HG03097 (cell line): ENCODE measurements around the gene GNG4.
"Not testable (repeated sequence)": the region's sequence is repeated elsewhere in the genome, so short reads cannot be mapped to it uniquely, and the experiment has no call there.

Source experiments
- ATAC-seq: cut with Tn5 transposase; IDR thresholded peaks from one replicate; pipeline ENCODE4 v1.9.1; 2021; ENCODE audit not compliant: unreplicated experiment, low FRiP score

Gene GNG4

DNA sequence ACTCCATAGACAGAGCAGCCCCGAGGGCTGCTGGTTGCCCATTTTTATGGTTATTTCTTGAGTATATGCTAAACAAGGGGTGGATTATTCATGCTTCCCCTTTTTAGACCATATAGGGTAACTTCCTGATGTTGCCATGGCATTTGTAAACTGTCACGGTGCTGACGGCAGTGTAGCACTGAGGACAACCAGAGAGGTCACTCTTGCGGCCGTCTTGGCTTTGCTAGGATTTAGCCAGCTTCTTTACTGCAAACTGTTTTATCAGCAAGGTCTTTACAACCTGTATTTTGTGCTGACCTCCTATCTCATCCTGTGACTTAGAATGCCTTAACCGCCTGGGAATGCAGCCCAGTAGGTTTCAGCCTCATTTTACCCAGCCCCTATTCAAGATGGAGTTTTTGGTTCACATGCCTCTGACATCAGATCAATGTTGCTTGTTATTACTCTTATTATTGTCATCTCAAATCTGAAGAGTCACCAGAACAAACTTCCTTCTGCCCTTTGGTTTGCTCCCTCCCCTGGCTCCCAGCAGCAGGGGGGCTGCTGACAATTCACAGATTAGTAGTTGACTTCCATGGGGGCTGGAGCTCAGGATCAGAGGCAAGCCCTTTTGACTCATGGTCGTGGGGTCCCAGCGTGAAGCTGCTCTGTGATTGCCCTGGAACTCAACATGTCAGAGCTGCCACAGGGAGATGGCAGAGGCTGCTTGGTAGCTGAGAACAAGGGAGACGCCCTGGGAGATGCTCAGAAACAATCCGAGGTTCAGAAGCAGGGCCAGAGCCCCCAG is 103.0 kb downstream of the GNG4 start:
- not testable (repeated sequence) for ATAC-seq

DNA sequence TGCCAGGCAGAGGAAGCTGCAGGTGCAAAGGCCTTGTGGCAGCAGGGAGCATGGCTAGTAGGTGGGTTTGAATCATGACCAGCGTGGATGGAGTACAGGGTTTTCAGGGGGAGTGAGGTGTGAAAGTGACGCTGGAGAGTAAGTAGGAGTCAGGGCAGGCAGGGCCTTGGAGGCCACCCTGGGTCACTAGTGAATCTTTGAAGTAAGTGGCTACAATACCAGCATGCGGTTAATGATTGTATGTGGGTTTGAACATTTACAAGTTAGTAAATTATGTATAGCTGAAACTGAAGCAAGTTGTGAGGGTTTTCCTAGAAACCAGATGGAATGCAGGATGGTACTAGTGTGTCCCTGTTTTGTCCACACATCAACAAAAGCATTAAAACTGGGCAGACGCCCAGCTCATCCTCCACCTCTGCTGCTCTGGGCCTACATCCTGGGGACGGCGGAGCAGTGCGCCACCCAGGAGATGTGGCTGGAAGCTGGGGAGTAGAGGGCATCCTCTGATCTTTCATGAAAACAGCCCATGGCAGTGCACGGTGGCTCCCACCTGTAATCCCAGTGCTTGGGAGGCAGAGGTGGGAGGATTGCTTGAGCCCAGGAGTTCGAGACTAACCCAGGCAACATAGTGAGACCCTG is 104.2 kb downstream of the GNG4 start:
- ATAC-seq, result no peak

DNA sequence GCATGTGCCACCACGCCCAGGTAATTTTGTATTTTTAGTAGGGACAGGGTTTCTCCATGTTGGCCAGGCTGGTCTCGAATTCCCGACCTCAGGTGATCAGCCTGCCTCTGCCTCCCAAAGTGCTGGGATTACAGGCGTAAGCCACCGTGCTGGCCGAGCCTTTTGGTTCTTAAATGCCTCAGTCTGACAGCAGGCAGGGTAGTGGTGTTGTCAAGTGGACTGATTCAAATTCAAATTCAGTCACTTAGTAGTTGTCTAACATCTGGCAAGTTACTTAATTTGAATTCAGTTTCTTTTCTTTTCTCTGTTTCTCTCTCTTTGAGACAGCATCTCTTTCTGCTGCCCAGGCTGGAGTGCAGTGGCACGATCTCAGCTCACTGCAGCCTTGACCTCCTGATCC is 106.7 kb downstream of the GNG4 start:
- not testable (repeated sequence) for ATAC-seq

DNA sequence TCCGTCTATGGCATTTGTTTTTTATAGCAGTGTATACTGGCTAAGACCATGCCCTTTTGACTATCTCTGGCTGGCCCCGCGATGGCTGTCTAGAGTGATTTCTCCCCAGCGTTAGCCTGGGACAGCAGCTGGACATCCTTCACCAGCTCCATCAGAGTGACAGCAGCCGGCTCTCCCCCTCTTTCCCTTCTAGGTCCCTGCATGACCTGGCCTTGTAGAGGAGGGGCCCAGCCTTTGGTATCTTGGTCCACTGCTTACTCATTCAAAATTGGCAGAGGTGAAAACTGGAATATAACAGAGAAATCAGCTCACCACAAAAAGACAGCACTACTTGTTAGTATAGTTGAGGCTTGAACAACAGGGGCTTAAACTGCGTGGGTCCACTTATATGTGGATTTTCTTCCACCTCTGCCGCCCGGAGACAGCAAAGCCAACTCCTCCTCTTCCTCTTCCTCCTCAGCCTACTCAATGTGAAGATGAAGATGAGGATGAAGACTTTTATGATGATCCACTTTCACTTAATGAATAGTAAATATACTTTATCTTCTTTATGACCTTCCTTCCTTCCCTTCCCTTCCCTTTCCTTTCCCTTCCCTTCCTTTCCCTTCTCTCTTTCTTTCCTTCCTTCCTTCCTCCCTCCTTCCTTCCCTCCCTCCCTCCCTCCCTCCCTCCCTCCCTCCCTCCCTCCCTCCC is 116.0 kb downstream of the GNG4 start:
- ATAC-seq, result no peak

DNA sequence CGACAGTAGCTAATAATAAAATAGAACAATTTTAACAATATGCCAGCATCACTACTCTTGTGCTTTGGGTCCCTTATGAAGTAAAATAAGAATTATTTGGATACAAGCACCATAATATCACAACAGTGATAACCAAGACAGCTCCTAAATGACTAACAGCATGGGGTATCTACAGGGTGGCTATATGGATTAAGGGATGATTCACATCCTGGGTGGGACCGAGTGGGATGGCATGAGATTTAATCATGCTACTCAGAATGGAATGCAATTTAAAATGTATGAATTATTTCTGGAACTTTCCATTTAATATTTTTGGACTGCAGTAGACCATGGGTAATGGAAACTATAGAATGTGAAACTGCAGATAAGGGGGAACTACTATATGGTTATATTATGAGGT is 117.2 kb downstream of the GNG4 start:
- ATAC-seq, result no peak

DNA sequence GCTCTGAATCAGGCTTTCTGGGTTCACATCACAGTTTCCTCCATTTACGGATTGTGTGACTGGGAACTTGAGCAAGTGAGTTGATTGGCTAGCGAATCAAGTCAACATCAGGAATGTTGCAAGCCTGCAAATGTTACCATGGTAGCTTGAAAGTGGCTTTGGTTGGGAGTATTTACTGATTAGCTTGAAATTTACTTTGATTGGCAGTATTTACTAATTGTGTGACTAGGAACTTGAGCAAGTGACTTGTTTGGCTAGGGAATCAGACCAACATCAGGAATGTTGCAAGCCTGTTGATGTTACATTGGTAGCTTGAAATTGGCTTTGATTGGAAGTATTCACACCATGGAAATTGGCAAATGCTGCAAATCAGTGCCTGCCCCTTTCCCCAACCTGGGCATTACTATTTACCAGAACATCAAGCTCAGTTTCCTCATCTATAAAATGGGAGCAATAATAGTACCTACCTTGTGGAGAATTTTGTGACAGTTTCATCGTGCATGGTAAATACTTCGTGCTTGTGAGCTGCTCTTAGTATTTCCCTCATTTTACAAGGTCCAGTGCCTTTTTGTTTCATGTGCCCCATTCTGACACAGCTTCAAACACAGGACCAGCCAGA is 122.3 kb downstream of the GNG4 start:
- no peak for ATAC-seq

DNA sequence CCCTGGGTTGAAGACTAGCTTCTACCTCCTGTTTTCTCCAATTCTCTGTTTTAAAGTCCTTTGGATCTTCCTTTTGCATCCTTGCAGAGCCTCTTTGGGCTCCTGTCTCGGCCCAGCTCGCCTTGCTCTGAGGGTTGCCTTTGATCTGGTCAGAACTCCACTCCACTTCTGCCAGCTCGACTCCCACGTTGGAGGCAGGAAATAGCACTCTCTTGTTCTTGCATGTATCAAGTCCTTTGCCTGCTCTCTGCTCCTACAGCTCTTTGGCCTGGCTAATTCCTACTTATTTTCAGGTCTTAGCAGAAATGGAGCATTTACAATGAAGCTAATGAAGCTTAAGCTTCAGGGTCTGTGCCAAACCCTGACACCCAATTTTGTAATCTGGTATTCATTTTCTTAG is 124.3 kb downstream of the GNG4 start:
- no peak for ATAC-seq

DNA sequence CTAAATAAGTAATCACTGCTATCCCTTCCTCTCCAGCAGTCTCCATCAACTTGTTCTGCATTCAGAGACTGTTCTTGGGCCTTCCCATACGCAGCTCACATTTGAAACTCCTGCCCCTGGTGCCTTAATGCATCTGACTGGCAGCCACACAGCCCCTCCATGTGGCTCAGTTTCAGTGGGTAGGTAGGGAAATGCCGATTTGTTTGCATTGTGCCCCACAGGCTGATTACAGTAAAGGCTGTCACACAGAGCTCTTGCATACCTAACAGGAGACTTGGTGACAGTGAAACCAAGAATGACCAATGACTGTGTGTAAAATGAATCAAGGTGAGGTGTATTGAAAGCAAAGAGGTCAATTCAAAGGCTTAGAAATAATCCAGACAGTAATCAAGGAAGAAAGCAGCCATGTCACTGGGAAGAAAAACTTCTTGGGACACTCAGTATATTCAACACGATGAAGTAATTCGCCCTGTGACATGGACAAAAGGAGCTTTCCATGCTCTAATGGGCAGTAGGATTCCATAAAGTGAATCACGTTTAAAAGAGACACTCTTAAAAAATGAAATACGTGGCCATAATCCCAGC is 132.6 kb downstream of the GNG4 start:
- no peak for ATAC-seq

DNA sequence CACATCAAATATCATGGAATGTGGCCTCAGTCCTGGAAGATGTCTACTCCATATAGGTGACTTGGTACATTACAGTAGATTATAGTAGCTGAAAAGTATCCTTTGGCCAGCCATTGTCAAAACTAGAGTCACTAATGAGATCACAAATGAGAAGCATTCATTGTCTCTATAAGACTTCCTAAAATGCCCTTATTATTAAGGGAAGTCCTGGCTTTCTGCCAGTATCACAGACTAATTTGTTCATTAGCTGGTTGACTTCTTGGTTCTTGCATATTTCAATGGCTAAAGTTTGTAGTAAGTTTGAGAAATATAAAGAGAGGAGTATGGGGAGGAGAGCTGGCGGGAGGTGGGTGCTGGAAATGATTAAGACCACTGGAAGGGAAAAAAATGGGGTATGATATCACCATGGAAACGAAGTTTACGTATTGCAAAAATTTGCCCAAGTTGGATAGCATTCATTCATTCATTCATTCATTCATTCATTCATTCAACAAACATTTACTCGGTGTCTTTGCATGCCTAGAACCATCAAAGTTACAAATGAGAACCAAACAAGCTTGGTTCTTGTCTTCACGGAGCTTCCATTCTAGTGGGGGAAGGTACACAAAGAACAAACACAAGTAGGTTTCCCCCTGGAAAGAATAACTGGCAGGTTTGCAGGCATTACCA is 133.6 kb downstream of the GNG4 start:
- ATAC-seq, result no peak

DNA sequence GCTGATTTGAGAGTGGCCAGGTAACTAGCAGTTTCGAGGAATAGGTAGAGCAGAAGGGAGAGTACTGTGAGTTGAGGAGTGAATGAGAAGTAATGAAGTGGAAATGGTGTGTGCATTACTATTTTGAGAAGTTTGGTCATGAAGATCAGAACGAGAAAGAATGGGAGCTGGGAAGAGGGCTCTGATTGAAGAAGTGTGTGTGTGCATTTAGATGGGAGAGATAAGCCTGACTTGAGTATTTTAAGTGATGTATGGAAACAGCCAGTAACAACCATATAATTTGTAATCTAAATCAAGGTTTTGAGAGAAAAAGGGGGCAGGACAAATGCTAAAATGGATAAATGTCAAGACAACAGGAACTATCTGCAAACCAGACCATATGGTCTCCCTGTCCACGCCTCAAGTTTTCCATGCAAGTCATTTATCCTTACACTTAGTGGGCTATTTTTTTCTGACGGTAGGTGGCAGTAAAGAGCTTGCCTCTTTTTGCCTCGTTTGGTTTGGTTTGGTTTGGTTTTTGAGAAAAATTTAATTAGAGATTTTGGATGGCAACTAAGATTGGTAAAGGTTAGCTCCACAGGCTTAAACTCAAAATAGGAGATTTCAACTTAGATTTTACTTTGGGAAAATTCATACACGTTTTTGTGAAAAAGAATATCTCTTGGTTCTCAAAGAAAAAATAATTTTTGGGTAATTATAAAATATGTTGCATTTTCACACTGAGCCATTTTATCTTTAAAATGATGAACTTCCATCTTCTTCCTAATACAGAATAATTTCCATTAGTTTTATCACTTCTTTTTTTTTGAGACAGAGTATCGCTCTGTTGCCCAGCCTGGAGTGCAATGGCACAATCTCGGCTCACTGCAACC is 135.9 kb downstream of the GNG4 start:
- no peak for ATAC-seq

DNA sequence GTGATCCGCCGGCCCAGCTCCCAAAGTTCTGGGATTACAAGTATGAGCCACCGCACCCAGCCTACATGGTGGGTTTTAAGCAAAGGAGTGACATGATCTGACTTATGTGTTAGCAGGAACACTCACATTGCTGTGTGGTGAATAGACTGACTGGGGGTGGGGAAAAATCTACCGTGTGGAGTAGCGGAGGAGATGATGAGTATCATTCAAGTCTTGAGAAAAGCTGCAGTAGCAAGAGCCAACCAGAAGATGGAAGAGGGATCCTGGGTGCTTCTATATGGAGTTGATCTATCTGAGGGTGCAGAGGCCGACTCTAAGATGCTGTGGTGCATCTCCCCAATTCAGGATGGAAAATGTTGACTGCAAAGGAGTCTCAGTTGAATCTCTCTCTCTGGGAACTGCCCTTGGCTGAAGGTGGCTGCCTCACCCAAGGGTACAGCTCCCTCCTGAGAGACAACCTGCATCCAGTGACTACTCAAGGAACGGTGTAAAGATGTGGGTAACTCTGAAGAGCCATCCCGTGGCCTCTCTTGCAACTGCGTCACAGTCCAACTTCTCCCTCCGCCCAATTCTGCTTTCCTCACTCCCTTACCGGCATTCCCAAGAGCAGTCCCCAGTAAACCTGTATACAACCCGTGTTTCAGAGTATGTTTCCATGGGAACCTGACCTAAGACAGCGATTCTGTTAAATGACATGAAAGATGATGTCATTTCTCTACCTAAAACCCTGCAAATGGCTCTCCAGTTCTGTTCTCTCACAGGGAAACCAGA is 137.9 kb downstream of the GNG4 start:
- ATAC-seq, result no peak

DNA sequence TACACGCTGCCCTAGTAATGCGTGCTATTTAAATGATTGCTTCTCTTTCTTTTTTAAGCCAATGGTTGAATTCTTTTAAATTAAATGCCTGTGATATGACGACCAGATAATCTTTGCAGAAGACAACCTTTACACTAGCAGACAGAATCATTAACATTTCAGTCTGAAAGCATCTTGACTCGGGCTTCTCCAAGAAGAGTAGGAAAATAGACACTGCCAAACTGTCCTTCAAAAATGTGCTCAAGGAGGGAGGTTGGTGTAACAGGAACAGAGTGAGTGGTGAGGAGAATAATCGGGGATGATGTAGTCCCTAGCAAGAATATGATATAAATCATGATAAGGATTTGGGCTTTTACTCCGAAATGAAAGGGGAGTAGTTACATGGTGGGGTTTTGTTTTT is 138.8 kb downstream of the GNG4 start:
- ATAC-seq, result no peak

DNA sequence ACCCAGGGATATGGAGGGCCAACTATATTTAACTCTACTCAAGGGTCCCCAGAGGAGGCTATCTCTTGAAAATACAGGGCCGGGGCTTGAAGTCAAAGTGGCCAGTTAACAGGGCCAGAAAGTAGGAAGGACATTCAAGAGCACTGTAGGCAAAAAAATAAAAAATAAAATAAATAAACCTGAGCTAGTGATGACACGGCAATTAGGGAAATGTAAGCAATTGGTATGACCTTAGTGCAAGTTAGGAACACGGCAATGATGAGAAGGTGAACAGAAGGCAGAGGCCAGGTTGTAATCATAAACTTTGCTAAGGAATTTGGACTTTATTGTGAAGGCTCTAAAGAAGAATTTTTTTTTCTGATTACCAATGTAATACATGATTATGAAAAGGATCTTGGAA is 142.0 kb downstream of the GNG4 start:
- ATAC-seq, result no peak

DNA sequence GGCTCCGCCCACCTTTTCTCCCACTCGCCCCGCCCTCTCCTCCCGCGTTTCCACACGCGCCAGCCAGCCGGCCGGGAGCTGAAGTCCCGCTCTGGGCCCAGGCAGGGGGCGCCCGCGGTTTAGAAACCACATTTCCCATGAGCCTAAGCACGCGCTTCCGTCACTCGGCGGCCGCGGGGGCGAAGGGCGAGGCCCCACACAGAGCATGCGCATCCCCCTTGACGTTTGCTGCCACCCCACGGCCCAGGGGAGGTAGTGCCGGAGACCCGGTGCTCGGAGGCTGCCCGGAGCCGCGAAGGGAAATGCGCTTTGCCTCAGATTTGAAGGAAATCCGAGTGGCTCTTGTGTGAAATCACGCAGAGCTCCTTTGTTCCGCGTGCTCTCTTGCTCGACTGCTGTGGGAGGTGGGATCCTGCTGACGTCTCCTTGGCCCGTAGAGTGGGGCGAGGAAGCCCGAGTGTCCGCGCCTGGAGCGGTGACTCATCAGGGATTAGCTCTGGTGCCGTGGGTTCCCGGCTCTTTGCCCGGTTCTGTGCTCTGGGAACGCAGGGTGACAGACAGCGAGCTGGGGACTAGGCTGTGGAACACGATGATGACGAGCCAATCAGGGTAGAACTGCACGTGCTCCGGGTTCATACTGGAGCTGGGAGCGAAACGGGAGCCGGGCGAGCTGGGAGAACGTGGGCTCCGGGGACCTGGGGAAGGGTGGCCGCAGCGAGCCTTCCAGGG is 144.9 kb downstream of the GNG4 start:
- ATAC-seq, result peak; percentile 82

DNA sequence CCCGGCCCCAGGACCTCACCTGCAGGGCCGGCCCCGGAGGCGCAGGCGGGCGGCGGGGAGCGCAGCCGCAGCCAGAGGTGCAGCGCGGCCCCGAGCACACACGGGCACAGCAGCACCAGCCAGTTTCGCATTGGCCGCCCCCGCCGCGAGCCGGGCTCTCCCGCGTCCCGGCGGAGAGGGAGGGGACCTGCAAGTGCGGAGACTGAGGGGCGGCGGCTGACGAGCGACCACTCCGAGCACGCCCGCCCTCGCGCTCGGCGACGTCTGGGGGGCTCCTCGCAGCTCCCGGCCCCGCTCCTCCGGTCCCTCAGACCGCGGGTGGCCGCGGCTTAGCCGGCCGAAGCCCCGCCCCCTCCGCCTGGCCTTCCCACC is 145.5 kb downstream of the GNG4 start, which contains the start of gene B3GALNT2:
TSS of gene B3GALNT2 (minus strand) at position 331 of the 372 bp plus-strand sequence. CDS start at position 131, 200 bp downstream.
- ATAC-seq, result no peak

DNA sequence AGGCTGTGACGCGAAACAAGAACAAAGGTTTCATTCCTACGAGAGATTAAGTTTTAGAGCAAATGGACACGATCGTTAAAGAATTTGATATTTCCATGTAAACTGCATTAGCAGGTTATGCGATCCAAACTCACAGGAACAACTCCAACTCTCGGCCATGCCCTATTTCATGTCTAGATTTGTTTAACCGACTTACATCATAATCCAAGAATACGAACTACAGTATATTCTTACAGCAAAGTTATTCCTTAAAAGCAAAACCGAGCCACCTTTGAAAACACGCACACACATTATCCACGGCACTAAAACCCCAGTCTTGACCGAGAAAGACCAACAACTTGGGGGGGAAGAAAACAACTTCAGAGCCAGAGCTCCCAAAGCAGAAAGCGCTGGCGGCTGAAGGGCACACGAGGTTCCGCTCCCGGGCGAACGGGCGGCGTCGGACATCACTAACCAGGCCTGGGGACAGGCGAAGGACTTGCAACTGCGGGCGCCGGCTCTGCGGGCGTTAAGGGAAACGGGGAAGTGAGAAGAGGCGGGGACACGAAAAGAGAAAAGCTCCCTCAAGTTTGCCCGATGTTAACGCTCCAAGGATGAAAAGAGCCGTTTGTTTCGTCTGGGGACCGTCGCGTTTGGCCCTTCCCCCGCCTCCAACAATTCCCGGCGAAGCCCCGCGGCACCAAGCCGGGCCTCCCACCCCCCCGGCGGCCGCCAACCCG is 146.0 kb downstream of the GNG4 start:
- ATAC-seq, result peak; percentile 10
